HG03520 (cell line): ENCODE results near the gene NGEF.

Experiments
- ATAC-seq: cut with Tn5 transposase; IDR thresholded peaks from one replicate; pipeline ENCODE4 v1.9.1; 2021; ENCODE audit warnings: mild to moderate bottlenecking, moderate library complexity; ENCODE audit not compliant: unreplicated experiment

NGEF gene

DNA sequence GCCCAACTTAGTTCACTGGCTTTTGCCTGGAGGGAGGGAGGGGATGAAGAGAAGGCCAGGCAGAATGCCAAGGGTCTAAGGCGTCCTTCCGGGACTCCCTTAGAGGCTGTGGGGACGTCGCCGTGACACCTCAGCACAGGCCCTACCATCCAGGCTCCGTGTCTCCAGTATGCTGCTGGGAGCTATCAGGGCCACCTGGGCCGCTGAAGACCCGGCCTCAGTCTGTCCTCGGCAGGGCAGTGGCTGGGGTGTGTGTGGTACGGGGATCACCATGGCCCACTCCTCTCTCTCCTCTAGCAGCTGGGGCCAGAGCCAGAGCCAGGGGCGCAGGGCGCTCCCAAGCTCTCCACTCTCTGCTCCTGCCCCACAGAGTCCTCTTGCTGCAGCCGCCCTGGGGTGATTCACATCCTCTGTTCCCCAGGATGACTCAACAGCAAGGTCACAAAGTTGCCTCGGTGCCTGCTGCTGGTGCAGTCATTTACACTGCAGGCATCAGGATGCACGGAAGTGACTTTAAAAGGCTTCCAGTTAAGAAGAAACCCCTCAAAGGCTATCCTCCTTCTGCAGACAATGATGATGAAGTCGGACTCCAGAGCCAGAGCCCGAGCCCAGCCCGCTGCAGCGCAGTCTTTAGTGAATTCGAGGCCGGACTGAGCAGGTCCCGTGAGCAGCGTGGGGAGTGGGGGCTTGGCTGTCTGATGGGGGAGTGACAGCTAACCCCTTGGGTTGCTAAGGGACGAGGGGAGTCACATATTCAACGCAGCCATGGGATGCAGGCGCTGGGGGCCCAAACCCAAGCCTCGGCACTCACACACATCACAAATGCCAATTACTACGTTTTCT is 111.1 kb downstream of the NGEF start:
- ATAC-seq = no peak

DNA sequence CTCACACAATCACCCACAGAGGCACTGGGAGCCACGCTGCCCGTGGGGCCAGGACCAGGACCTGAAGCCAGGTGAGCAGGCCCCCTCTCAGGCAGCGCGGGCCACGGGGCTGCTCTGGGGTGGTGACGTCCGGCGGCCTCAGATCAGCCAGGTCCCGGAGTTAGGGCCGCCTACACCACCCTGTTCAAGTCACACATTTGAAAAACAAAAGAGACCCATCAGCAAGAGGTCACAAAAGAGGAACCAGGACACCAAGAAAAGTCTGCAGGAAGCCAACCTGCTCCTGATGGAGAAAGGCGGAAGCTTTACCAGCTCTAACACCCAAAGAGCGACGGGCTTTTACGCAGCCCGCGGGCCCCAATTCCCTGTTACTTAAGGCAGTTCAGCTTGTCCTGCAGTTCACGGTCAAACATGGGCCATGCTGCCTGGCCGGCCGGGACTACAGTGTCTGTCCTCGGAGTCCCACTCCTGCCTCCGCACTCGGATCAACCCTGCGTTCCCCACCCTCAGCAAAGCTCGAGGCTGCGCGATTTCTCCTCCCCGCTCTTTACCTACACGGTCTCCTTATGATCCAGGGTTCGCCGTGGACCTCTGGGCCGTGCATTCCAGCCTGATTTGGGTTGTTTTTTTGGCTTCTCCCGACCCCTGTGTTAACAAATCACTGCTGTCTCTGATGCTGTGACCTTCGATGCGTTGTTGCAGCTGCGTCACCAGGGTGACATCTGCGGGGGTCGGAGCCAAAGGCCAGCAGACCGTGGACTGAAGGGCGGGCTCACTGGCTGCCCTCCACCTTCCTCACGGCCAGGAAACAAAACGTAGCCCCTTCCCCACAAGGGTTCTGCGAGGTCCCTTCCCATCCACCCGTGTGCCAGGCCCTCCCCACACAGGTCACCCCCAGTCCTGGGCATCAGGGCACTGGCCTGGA is 112.0 kb downstream of the NGEF start:
- ATAC-seq = no peak

DNA sequence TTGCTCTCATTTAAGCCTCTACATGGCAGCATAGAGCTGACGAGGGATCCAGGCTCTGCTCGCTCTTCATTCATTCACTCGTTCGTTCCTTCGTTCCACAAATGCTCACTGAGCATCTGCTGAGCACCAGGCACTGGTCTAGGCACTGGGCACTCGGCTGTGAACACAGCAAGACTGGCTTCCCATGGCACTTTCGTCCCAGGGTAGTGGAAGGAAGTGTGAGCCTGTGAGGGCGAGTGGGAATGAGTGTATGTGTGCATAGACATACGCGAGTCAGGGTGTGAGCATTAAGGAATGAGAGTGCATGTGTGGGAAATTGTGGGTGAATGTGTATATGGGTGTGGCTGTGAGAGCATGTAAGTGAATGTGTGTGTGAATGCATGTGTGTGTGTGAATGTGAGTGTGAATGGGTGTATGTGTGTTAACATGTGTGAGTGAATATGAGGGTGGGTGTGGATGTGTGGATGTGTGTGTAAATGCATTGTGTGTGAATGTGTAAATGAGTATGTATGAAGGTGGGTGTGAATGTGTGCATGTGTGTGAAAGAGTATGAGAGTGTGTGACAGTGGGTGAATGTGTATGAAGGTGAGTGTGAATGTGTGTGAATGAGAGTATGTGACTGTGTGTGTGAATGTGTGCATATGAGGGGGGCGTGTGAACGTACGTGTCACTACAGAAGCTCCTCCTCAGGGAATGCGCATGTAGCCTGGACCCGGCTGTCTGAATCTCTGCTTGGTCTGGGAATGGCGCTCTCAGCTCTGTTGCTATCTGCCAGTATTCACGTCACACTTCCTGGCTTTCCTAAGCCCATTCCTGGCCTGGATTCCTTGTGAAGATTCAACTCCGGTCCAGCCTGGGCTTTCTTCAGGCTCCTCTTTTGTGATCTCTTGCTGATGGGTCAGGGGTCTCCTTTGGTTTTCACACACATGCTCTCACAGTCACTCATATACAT is 114.2 kb downstream of the NGEF start:
- ATAC-seq = no peak

DNA sequence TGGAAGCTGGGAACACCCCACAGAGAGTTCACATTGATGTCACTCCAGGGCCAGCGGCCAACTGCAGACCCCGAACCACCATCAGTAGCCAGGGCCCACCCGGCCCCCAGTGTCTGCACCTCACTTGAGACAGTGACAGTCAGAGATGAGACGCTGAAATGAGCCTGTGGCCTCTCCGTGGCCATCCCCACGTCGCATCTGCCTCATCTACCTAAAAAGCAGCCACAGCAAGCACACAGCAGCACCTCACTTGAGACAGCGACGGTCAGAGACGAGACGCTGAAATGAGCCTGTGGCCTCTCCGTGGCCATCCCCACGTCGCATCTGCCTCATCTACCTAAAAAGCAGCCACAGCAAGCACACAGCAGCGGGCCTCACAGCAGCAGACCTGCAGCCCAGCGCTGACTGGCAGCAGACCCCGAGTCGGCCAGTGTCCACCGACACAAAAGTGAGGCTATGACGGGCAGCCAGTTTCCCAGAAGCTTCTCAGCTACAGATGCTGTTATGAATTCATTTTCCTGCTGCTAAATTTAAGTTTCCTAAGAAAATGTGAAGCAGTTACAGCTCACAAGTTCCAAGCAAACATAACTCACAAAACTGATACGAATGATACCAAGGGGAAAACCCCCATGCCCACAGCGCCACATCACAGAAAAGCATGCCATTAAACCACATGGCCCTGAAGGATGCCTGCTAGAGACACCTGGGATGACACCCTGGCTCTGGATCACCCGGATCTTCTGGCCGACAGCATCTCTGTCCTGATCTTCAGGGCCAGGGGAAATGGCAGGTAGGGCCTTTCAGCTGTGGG is 115.3 kb downstream of the NGEF start:
- ATAC-seq = no peak

DNA sequence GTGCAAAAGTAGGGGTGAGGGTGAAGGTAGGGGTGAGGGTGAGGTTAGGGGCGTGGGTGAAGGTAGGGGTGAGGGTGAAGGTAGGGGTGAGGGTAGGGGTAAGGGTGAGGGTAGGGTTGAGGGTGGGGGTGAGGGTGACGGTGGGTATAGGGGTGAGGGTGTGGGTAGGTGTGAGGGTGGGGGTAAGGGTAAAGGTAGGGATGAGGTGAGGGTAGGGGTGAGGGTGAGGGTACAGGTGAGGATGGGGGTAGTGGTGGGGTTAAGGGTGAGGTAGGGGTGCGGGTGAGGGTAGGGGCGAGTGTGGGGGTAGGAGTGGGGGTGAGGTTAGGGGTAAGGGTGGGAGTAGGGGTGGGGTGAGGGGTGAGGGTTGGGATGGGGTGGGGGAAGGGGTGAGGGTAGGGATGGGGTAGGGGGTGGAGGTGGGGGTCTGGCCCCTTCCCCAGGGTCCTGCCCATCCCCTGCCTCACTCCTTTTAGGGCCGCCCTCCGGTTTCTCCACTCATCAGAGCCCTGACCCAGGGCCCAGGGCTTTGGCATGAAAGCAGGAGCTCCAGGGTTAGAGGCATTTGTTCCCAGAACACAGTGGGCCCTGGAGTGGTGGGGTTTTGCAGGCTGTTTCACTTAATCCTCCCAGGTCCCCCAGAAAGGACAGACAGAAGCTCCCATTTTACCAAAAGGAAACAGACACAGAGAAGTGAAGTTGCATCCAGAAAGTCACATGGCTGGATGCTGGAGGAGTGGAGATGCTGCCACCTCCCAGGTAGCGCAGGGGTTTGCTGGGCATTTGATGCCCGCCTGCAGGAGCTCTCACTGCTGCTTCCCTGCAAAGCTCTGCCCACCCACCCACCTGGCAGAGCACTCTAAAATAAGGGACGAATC is 116.1 kb downstream of the NGEF start:
- ATAC-seq = no peak

DNA sequence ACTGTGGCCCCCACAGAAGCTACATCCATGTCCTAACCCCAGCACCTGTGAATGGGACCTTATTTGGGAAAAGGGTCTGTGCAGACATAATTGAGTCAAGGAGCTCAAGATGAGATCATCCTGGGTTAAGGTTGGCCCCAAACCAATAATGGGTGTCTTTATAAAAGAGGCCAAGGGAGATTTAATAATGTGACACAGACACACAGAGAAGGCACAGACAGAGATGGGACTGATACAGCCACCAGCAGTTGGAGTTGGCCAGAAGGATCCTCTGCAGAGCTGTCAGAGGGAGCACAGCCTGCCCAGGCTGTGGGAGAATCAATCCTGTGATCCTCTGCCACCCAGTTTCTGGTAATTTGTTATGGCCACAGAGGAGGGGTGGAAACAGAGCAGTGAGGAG is 116.9 kb downstream of the NGEF start:
- no peak for ATAC-seq

DNA sequence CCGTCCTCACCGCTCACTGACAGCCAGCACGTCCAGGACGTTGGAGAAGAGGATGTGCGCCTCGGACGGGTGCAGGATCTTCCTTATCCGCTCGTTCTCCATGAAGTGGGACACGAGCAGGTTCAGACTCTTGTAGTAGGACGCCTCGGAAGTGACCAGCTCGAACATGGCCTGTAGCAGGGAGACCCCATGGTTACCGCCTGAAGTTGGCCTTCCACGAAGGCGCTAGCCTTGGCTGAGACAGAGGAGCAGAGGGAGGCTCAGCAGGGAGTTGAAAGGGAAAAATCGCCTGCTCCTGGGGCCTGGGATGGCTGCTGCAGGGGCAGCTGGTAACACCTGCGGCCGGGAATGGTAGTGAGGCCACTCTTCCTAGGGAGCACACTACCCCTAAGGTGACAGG is 118.3 kb downstream of the NGEF start:
- no peak for ATAC-seq

DNA sequence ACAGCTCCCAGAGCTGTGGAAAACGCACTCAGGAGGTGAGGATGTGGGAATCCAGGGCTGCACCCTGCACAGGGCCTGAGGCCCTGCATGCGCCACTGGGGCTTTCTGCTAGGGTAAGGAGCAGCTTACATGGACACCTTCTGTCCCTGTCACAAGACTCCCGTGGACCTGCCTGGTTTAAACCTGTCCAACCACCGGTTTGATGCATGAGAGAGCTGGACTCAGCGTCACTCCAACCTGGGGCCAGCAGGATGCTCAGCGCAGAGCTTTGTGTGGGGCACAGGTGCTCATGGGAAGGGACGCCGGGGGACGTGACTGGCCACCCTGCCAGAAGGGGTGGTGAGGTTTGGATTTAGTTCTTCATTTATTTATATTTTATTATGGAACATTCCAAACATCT is 118.8 kb downstream of the NGEF start:
- no peak for ATAC-seq

DNA sequence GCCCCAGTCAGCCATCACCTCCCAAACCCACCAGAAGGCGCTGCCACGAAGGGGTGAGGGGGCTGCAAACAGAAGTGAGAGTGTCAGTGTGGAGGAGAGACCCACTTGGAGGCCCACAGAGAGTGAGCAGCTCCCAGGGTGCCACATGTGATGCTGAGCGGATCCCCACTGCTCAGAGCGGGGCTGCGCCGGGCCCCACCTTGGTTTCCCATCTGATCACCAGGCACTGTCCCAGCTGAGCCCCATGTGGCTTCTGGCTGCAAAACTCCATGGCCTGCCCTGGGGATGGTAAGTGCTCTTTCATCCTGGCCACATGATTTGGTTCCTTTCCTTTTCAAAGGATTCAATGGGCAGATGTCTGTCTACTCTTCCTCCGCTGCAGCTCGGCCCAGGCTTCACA is 119.2 kb downstream of the NGEF start:
- no peak for ATAC-seq

DNA sequence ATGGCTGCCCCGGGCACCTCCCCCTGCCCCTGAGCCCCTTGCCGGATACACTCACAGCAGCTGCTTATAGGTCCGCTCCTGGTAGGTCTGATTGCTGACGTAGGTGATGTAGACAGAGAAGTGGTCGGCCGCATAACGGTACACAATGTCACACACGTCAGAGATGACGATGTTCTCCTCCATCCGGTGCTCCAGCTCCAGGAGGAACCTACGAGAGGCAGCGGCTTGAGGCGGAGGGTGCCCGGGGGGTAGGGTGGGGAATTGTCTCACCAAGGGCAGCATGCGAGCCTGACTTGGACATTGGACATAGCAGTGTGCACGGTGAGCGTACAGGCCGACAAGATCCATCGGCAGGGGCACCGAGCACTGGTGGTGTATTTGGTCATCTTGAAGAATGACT is 120.2 kb downstream of the NGEF start:
- no peak for ATAC-seq

DNA sequence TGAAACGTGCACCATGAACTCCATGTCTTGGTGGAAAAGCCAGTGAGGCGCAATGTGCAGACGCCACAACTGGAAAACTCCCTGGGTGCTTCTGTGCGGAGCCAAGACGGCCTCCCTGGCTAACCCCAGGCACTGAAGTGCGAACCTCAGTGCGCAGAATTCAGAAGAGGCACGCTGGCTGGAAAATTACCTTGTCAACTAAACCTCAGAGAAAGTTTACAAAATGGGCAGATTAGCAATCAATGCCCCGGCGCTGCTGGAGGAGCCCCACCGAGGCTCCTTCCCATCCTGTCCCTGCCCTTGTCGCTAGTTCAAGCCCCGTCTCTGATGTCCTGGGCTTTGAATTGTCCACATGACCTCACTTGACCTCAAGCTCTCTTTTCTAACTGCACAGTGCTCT is 120.8 kb downstream of the NGEF start:
- ATAC-seq = no peak

DNA sequence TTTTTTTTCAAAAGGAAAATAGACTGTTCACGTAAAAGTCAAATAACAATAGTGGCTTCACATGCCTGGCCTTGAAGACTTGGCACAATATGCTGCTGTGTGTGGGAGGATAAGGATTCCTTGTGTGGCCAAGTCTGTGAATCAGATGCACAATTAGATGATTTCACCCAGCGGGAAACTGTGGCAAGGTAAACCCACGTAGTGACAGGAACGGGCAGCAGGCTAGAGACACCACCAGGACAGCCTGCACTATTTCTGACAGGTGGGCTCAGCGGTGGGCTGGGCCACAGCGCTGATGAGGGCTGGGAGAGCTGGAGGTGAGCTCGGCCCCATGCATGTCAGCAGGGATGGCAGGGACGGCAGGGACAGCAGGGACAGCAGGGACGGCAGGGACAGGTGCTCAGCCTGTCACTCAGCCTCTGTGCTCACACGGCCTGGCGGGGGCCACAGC is 121.4 kb downstream of the NGEF start:
- no peak for ATAC-seq

DNA sequence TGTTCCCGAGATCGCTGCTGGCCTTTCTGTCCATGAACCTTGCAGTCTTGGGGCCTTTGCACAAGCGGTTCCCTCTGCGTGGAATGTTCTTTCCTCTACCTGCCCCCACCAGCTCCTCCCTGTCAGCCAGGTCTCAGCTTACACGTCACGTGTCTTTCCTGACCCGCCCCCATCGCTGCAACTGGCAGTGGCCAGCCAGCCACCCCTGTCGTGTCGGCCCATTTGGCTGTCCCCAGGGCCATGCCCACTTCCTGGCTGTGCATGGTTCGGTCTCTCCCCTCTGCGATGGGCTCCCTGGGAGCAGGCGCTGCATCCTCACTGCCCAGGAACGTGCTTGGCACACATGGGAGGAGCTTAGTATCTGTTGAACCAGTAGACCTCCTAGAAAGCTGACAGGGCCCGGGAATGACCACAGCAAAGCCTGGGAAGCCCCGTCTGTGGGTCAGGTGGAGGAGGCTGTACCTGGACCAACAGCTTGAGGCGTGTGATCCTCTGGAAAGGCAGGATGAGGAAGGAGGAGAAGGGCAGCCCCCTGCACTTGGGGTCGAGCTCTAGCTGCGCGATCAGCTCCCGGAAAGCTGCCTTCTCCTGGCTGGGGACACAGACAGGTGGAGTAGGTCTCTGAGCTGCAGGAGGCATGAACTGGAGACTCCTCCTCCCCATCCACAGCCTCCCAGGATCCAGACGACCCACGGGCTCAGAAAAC is 122.0 kb downstream of the NGEF start:
- ATAC-seq = no peak

DNA sequence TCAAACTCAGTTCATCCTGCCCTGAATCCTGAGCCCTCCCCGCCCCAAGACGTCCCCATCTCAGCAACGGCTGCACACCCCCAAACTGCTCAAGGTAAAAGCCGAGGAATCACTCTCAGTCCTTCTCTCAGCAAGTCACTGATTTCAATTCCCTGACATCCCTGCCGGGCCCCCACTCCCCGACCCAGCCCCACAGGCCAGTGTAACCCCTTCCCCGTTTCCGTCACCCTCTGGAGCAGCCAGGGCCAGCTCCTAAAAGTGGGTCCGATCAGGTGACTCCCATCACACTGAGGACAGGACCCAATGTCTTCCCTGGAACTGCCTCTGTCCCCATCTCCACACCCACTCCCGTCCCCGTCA is 122.5 kb downstream of the NGEF start:
- no peak for ATAC-seq

DNA sequence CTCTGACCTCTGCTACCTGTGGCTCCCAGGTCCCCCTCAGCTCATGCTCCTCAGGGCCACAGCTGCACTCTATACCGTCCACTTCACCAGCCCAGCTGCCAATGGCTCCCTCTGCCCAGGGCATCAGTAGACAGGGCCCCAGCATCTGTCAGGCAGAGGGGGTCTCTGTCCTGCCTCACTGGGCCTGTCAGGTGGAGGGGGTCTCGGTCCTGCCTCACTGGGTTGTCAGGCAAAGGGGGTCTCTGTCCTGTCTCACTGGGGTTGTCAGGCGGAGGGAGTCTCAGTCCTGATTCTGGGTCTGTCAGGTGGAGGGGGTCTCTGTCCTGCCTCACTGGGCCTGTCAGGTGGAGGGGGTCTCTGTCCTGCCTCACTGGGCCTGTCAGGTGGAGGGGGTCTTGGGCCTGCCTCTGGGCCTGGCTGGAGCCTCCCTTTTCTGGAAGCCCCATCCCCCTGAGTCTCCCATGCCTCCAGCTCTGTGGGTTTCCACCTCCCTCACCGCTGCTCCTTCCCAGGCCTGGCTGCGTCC is 123.1 kb downstream of the NGEF start:
- ATAC-seq = no peak

DNA sequence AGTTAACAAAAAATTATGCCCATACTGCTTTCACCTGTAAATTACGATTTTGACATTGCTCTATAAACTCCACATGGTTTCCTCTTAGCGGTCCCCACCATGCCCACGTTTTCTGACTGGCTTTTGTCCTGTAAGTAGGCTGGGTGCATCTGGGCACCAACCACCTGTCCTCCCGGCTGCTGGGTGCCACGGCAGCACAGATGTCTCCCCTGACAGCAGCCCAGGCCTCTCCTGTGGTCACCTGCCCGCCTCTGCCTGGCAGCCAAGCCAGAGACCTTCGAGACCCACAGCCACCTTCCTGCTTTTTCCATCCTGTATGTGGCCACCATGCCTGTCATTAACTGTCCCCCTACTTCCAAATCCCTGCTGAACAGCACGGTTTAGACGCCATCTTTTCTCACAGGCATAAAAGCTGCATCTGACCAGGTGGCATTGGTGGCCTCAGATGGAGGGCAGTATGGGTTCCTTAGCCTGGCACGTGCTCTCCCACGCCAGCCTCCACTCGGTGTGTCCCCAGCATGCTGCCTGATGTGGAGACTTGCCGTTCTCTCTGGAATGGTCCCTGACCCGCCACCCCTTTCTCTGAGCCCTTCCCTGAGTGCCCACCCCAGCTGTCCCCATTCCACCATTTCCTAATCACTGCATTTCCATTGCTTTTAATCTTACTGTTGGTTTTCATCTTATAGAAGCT is 124.1 kb downstream of the NGEF start:
- ATAC-seq = no peak

DNA sequence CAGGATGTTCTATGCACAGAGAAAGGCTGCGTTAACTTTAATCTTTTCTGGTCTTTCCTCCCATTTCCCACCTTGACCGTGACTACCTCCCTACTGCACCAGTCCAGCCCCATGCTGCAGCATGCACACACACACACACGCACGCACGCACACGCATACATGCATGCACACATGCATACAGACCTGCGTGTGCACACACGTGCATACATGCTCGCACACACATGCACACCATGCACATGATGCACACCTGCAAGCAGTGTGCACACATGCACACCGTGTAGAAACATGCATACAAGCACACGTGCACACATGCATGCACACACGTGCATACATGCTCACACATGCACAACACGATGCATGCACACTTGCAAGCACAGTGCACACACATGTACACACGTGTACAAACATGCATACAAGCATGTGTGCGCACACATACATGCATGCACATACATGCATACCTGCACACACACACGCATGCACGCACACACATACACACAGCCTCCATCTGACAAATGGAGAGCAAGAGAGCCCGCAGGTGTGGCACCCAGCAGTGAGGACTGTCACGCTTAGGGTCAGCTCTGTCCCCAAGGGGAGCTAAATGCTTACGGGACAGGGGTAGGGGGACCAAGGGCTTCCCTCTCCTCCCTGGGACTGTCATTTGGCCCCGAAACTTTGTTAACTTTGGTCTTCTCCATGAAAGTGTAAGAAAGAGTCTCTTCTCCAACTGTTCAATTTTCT is 124.8 kb downstream of the NGEF start:
- ATAC-seq = no peak
